GM19035 (cell line): ENCODE data around the gene PTTG1IP.
A peak's percentile ranks its signal among the peaks of the same experiment; 100 is the strongest.

Experiments
- ATAC-seq: cut with Tn5 transposase; IDR thresholded peaks from one replicate; pipeline ENCODE4 v1.9.1; 2021; ENCODE audit not compliant: unreplicated experiment

Gene PTTG1IP

GRCh38 chr21:44803651-44804050, 69.8 kb downstream of the PTTG1IP start:
- ATAC-seq, result no peak

DNA sequence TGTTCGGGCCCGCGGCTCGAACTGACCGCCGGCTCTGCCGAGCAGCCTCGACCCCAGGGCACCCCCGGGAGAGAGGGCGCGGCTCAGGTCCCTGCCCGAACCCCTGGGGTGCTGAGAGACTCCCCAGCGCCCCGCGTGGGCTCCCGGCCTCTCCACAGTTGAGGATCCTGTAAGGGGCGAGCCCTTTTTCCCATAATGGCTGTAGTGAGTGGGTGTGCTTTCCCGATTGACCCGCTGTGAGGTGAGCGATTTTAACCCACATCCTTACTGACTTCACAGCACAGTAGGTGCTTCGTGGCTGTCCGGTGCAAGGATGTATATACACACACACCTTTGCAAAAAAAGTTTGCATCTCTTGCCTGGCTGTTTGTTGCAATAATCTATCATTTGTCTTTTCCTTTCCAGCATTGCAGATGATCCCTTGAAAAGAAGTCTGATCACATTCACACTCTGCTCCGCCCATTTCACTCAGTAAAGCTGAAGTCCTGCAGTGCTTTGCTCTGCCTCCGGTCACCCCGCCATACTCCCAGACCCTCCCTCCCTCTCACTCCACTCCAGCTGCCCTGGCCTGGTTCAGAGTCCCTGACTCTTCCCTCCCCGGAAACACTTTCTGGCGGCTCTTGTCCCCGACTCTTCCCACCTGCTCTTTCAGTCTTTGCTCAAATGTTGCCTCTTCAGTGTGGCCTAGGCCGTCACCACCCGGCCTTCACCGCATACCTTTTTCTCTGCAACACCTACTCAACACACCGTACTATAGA, 70.9 kb downstream of the PTTG1IP start:
- peak; percentile 18 for ATAC-seq

DNA sequence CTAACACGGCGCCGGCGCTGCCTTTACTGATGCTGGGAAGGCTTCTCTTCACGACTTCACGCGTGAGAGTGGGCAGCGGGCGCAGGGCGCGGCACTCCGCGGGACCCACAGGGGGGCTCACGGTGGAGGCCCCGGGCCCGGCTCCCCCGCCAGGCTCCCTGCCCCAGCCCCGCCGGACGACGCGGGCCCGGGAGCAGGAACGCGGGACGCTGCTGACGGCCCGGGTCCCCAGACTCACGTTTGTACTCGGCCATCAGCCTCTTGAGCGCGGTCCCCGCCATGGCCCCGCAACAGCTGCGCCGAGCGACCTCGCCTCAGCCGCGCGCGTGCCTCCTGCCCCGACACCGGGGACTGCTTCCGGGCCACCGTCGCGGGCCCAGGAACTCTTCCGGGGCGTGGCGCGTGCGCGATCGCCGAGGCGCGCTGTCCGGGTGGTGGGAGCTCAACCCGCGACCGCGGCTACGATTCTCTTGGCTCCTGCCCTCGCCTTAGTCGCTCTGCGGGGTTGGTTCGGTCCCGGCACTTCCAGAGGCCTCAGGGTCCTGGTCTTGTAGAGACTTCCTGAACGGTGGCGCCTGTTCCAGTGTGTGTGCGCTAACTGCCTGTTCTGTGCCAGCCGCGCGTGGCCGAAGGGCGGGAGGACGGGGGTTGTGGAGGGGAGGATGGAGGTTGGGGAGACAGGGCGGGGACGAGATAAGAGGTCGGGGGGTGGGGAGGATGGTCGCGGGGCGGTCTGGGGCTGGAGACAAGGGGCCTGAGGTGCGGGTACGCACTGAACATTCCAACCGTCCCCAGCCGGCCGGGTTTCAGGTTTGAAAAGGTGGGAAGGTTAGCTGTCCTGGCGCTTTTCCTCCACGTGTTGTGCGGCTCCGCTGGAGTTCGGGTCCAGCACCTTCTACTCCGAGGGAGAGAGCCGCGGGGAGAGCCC, 71.8 kb downstream of the PTTG1IP start, which contains the start of gene UBE2G2:
Gene UBE2G2, minus strand, starts transcription at position 353 of the 928 bp plus-strand sequence. Its CDS starts 72 bp downstream, at position 281.
- peak; percentile 75 for ATAC-seq

DNA sequence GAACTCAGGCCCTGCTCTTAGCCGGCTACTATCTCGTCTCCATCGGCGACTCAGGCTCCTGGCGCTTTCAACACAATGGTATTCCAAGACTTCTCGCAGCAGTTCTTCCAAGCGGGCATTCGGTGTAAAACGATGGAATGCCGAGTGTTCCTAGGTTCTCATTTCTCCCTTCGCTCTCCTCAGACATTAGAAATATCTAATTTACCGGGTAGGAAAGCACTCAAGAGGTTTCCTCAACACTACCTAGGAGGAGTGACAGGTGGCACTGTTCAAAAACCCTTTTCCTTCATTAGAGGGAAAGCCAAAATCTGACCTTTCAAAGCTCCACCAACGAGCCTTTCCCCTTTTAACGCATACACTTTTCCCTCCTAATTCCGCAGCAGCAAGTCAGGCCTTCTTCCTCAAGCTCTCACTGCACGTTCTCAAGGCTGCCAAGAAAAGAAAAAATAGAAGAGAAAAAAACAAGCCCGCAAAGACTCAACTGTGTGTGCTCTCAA, 72.5 kb downstream of the PTTG1IP start:
- peak; percentile 53 for ATAC-seq

GRCh38 chr21:44800103-44800502, 73.4 kb downstream of the PTTG1IP start:
- no peak for ATAC-seq

- no peak for ATAC-seq
These were observed 73.8 kb downstream of the PTTG1IP start for GRCh38 chr21:44799646-44800045.
